CD4-positive, CD25-positive, alpha-beta regulatory T cell (primary cell): ENCODE results near the gene CASTOR1. TPM values are rescaled to one million over a fixed set of nuclear protein-coding genes. Genes with fewer than 3 reads are reported as not detected.

Experiments used
- ATAC-seq, 2 donors: fragments of 150-1000 bp; cut with Tn5 transposase; one replicate each; pipeline ENCODE4 v1.10.0; 2021; ENCODE audit warnings: low read depth in 2 of 2, moderate number of reproducible peaks in 2 of 2, moderate library complexity in 1 of 2
- DNase-seq, 3 donors: peaks; one replicate each; pipeline versions ENCODE4 v3.0.0 to v3.0.0-alpha.2; 2012 to 2022; ENCODE audit warnings: mixed read lengths in 1 of 3
- H3K27ac ChIP-seq: one replicate; pipeline ENCODE4 v1.7.0; 2013; ENCODE audit warnings: mild to moderate bottlenecking, low read length; ENCODE audit not compliant: insufficient read depth, poor library complexity, severe bottlenecking
- H3K27me3 ChIP-seq: one replicate; pipeline ENCODE4 v1.7.0; 2013; ENCODE audit warnings: low read length; ENCODE audit not compliant: control insufficient read depth, insufficient read depth
- H3K36me3 ChIP-seq: one replicate; pipeline ENCODE4 v1.7.0; 2013; ENCODE audit warnings: mild to moderate bottlenecking, low read length, moderate library complexity; ENCODE audit not compliant: control insufficient read depth, insufficient read depth
- H3K4me1 ChIP-seq: 2 replicates; pipeline ENCODE4 v1.7.0; 2013; ENCODE audit warnings: mild to moderate bottlenecking, low read length; ENCODE audit not compliant: insufficient read depth, control insufficient read depth, poor library complexity, severe bottlenecking
- H3K4me3 ChIP-seq: one replicate; pipeline ENCODE4 v1.7.0; 2013; ENCODE audit warnings: low read depth, mild to moderate bottlenecking, low read length, moderate library complexity
- H3K9me3 ChIP-seq, 2 experiments: 1 replicate in 1 of 2; 2 replicates in 1 of 2; pipeline ENCODE4 v1.7.0; 2013; ENCODE audit warnings: low read length in 2 of 2, mild to moderate bottlenecking in 1 of 2, moderate library complexity in 1 of 2; ENCODE audit not compliant: control insufficient read depth in 2 of 2
- H3K27ac Mint-ChIP-seq, 3 donors: one replicate each; pipeline ENCODE4 v1.8.0; 2020 to 2022; ENCODE audit warnings: mild to moderate bottlenecking in 3 of 3, mixed read lengths in 3 of 3, moderate library complexity in 2 of 3
- H3K27me3 Mint-ChIP-seq: one replicate; pipeline ENCODE4 v1.8.0; 2022; ENCODE audit warnings: mild to moderate bottlenecking, mixed read lengths
- H3K36me3 Mint-ChIP-seq: one replicate; pipeline ENCODE4 v1.8.0; 2020; ENCODE audit warnings: mixed read lengths
- H3K4me1 Mint-ChIP-seq, 4 donors: one replicate each; pipeline ENCODE4 v1.8.0; 2020 to 2022; ENCODE audit warnings: mixed read lengths in 4 of 4, mild to moderate bottlenecking in 1 of 4
- H3K4me3 Mint-ChIP-seq, 4 donors: one replicate each; pipeline ENCODE4 v1.8.0; 2020 to 2022; ENCODE audit warnings: mild to moderate bottlenecking in 4 of 4, mixed read lengths in 4 of 4, moderate library complexity in 3 of 4
- H3K9me3 Mint-ChIP-seq, 7 donors: one replicate each; pipeline ENCODE4 v1.8.0; 2020 to 2022; ENCODE audit warnings: mixed read lengths in 7 of 7, mild to moderate bottlenecking in 3 of 7, moderate library complexity in 2 of 7
- polyA plus RNA-seq, 4 donors: library from polyadenylated mRNA; unstranded; fragments of 300-500 nt; fragmentation: Illumina TruSeq; gene quantifications; one replicate each; pipeline ENCODE4 v1.2.3, GENCODE V29; 2021
- total RNA-seq: library from RNA; stranded (reverse); gene quantifications from one replicate; pipeline ENCODE4 v1.2.3, GENCODE V29; 2022

CASTOR1 gene
- total and polyA plus RNA-seq, 5 donors from 2014 or later: 10.9 to 18.7 (median 12.1) TPM

GRCh38 chr22:30317778-30318177 lies 28.5 kb upstream of the CASTOR1 start:
- Mint-ChIP-seq H3K36me3 (peaks cover 45% of the 10 kb centered on the region), H3K9me3 (peaks cover 0 to under 1% (median 0%) of the 10 kb centered on the region in 7 donors), H3K27ac (peak overlapping the region; percentile 81 to 92 (median 89)), H3K27me3 (no peaks in the 10 kb centered on the region), H3K4me3 (peak overlapping the region in 3 of 4 donors; percentile 60 to 75 (median 71)), H3K4me1 (peaks cover 24 to 96% (median 77%) of the 10 kb centered on the region in 4 donors)
- H3K27me3 ChIP-seq: no peaks in the 10 kb centered on the region
- ATAC-seq (no peak), DNase-seq (no peak)
- H3K4me3 ChIP-seq: no peak overlapping the region
- no peaks in the 10 kb centered on the region for H3K9me3 ChIP-seq
- H3K36me3 ChIP-seq: peaks cover 24% of the 10 kb centered on the region
- H3K27ac ChIP-seq: no peak overlapping the region
- H3K4me1 ChIP-seq: peaks cover 99% of the 10 kb centered on the region

GRCh38 chr22:30315962-30316576 lies 26.8 kb upstream of the CASTOR1 start:
- Mint-ChIP-seq H3K27ac (peak overlapping the region; percentile 81 to 97 (median 92)), H3K4me3 (peak overlapping the region; percentile 50 to 74 (median 54)), H3K27me3 (no peaks in the 10 kb centered on the region), H3K9me3 (peaks cover 0 to 2% (median 0%) of the 10 kb centered on the region in 7 donors), H3K4me1 (peaks cover 28 to 97% (median 87%) of the 10 kb centered on the region in 4 donors), H3K36me3 (peaks cover 48% of the 10 kb centered on the region)
- Histone ChIP-seq H3K4me1 (peaks cover 99% of the 10 kb centered on the region), H3K9me3 (no peaks in the 10 kb centered on the region), H3K27me3 (no peaks in the 10 kb centered on the region), H3K36me3 (peaks cover 19% of the 10 kb centered on the region), H3K27ac (peak overlapping the region; percentile 59), H3K4me3 (peak overlapping the region; percentile 2)
- DNase-seq (no peak), ATAC-seq (no peak)

GRCh38 chr22:30314915-30315314 lies 25.6 kb upstream of the CASTOR1 start:
- DNase-seq (peak in 1 of 3 donors; percentile 53), ATAC-seq (peak in 1 of 2 donors; percentile 37)
- Histone ChIP-seq H3K4me1 (peaks cover 99% of the 10 kb centered on the region), H3K36me3 (peaks cover 9% of the 10 kb centered on the region), H3K9me3 (no peaks in the 10 kb centered on the region), H3K4me3 (no peak overlapping the region), H3K27ac (peak overlapping the region; percentile 59), H3K27me3 (no peaks in the 10 kb centered on the region)
- Mint-ChIP-seq H3K36me3 (peaks cover 51% of the 10 kb centered on the region), H3K27ac (peak overlapping the region; percentile 81 to 97 (median 92)), H3K4me3 (peak overlapping the region; percentile 24 to 74 (median 64)), H3K9me3 (peaks cover 0 to 2% (median 0%) of the 10 kb centered on the region in 7 donors), H3K4me1 (peaks cover 30 to 97% (median 88%) of the 10 kb centered on the region in 4 donors), H3K27me3 (no peaks in the 10 kb centered on the region)

GRCh38 chr22:30313527-30314363 lies 24.4 kb upstream of the CASTOR1 start:
- no peaks in the 10 kb centered on the region for H3K27me3 ChIP-seq
- H3K4me3 ChIP-seq: peak overlapping the region; percentile 33
- H3K36me3 Mint-ChIP-seq: peaks cover 47% of the 10 kb centered on the region
- peaks cover 0 to 2% (median 0%) of the 10 kb centered on the region in 7 donors for H3K9me3 Mint-ChIP-seq
- peak overlapping the region; percentile 59 for H3K27ac ChIP-seq
- H3K4me3 Mint-ChIP-seq: peak overlapping the region; percentile 22 to 74 (median 56)
- H3K27ac Mint-ChIP-seq: peak overlapping the region; percentile 57 to 92 (median 81)
- H3K36me3 ChIP-seq: peaks cover 1% of the 10 kb centered on the region
- H3K27me3 Mint-ChIP-seq: no peaks in the 10 kb centered on the region
- no peak for DNase-seq
- no peak for ATAC-seq
- H3K4me1 Mint-ChIP-seq: peaks cover 29 to 97% (median 81%) of the 10 kb centered on the region in 4 donors
- H3K9me3 ChIP-seq: no peaks in the 10 kb centered on the region
- H3K4me1 ChIP-seq: peaks cover 99% of the 10 kb centered on the region

GRCh38 chr22:30312053-30312452 lies 22.7 kb upstream of the CASTOR1 start:
- H3K27me3 Mint-ChIP-seq: no peaks in the 10 kb centered on the region
- H3K9me3 ChIP-seq: no peaks in the 10 kb centered on the region
- peaks cover 32 to 97% (median 78%) of the 10 kb centered on the region in 4 donors for H3K4me1 Mint-ChIP-seq
- H3K4me3 ChIP-seq: peak overlapping the region; percentile 52
- H3K36me3 ChIP-seq: no peaks in the 10 kb centered on the region
- H3K27ac Mint-ChIP-seq: peak overlapping the region; percentile 84 to 99 (median 90)
- peaks cover 37% of the 10 kb centered on the region for H3K36me3 Mint-ChIP-seq
- H3K4me3 Mint-ChIP-seq: peak overlapping the region; percentile 21 to 78 (median 70)
- H3K9me3 Mint-ChIP-seq: peaks cover 0 to 2% (median 0%) of the 10 kb centered on the region in 7 donors
- peak overlapping the region; percentile 80 for H3K27ac ChIP-seq
- peaks cover 100% of the 10 kb centered on the region for H3K4me1 ChIP-seq
- no peaks in the 10 kb centered on the region for H3K27me3 ChIP-seq
- DNase-seq: no peak
- no peak for ATAC-seq

- Mint-ChIP-seq H3K4me3 (peak overlapping the region; percentile 70 to 90 (median 82)), H3K27ac (peak overlapping the region; percentile 84 to 99 (median 97)), H3K36me3 (peaks cover 36% of the 10 kb centered on the region), H3K27me3 (no peaks in the 10 kb centered on the region), H3K4me1 (peaks cover 37 to 98% (median 79%) of the 10 kb centered on the region in 4 donors), H3K9me3 (peaks cover 0 to 2% (median 0%) of the 10 kb centered on the region in 7 donors)
- no peaks in the 10 kb centered on the region for H3K36me3 ChIP-seq
- no peaks in the 10 kb centered on the region for H3K9me3 ChIP-seq
- H3K4me3 ChIP-seq: peak overlapping the region; percentile 62
- peak overlapping the region; percentile 80 for H3K27ac ChIP-seq
- no peaks in the 10 kb centered on the region for H3K27me3 ChIP-seq
- no peak for DNase-seq
- ATAC-seq: no peak
- peaks cover 100% of the 10 kb centered on the region for H3K4me1 ChIP-seq
Measured at GRCh38 chr22:30310881-30311771, 21.8 kb upstream of the CASTOR1 start.
